GM19467 (cell line): ENCODE data around the gene IP6K3.

ENCODE experiments used
- ATAC-seq: cut with Tn5 transposase; IDR thresholded peaks from one replicate; pipeline ENCODE4 v1.9.1; 2021; ENCODE audit warnings: mild to moderate bottlenecking, moderate library complexity; ENCODE audit not compliant: unreplicated experiment

The IP6K3 gene

DNA sequence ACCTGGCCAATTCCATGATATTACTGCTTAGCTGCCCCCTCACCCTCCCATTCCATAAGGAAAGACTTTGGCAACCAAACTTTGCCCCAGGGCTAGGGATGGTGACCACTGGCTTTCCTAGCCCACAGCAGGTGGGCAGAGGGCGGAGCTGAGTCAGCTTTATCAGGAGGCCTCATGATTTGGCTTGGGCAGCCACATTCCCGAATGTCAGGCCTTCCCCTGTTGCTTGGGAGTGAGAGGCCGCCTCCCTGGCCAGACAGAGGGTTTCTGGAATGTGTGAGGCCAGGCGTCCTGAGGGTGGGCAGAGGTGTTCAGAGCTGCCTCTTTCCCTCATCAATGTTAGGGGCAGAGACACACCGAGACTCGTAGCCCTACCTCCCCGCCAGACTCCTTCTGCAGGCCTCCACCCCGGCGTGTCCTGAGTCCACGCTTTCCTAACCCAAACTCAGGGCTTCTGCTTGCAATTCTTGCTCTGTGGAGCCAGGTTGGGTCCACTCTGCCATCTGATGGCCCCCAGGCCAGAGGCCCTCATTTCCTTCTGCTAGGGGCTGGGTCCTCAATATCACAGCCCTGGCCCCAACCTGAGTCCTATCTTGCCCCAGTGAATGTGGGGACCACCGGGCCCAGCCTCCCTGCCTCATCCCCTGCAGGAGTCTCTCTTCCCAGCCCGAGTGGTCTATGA, 54.5 kb downstream of the IP6K3 start:
- no peak for ATAC-seq

DNA sequence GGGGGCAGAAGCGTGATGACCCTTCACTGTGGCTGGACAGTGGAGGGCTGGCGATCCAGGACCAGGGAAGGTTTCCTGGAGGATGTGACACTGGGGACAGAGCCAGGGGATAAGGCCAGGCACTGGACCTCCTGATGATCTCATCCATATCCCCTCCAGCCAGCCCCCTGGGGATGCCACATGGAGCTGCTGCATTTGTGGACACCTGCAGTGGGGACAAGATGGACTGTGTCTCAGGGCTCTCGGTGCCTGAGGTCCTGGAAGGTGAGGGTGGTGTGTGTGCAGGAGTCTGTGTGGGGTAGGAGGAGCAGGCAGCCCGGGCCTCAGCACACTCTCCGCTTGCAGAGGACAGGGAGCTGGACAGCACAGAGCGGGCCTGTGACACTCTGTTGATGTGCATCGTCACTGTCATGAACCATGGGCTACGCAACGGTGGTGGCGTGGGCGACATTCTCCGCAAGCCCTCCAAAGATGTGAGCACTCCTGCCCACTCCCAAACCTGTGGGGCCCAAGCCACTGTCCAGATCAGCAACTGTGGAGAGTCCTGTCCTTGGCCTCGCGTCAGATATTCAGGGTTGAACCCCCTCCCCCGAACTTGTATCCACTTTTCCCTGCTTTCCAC, 55.1 kb downstream of the IP6K3 start:
- no peak for ATAC-seq

DNA sequence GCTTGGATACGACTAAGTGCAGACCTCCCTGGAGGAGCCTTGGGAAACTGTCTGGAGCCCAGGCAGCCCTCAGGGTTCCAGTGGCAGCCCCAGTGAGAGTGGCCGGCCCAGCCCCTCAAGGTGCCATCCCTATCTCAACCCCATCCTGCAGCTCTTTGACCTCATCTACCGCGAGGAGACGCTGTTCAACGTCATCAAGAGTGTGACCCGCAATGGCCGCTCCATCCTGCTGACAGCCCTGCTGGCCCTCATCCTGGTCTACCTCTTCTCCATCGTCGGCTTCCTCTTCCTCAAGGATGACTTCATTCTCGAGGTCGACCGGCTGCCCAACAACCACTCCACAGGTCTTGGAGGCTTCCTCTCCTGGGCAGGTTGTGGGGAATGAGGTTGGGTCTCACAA, 55.9 kb downstream of the IP6K3 start:
- ATAC-seq = no peak

DNA sequence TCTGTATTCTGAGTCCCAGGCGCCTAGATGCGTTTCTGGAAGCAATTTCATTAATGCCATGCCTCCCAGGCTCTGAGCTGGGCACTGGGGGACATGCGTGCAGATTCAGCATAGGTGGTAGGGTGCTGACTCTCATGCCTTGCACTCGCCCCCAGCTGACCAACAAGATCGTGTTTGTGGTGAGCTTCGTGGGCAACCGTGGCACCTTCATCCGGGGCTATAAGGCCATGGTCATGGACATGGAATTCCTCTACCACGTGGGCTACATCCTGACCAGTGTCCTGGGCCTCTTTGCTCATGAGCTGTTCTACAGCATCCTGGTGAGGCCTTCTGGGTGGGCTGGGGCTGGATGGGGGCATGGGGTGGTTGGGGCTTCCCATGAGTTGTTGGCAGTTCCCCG, 56.8 kb downstream of the IP6K3 start:
- no peak for ATAC-seq

DNA sequence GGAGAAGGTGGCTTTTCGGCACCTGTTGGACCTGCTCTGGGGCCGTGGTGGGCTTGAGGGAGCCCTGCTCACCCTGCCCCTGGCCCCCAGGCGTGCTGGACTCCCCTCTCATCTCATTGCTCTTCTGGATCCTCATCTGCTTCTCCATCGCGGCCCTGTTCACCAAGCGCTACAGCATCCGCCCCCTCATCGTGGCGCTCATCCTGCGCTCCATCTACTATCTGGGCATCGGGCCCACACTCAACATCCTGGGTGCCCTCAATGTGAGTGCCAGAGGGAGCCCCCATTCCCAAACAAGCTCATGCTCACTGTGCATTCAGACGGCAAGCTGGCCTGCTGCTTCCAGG, 57.6 kb downstream of the IP6K3 start:
- ATAC-seq = no peak

DNA sequence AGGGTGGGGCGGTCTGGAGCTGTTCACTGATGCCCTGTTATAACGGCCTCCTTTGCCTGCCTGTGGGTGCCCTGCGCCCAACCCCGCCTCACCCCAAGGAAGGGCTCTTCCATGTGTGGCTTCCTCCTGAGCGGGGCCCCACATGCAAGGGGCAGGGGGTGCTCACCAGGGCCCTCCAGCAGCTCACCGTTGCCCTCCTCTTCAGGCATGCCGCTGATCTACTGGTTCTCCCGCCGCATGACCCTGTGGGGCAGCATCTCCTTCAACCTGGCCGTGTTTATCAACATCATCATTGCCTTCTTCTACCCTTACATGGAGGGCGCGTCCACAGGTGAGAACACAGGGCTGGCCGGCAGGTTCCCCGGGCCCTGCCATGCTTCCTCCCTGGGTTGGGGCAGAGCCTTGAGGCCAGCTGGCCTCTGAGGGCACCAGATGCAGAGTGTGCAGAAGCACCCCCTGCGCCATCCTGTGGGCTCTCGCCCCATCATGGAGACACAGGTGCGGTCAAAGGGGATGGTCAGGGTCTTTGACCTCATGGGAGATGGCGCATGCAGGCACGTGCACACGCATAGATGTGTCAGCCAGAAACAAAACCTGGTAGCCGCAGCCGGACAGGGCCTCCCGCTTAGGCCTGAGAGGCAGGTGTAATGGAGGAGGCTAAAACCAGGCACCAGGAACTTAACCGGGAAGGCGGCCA, 58.1 kb downstream of the IP6K3 start:
- no peak for ATAC-seq

DNA sequence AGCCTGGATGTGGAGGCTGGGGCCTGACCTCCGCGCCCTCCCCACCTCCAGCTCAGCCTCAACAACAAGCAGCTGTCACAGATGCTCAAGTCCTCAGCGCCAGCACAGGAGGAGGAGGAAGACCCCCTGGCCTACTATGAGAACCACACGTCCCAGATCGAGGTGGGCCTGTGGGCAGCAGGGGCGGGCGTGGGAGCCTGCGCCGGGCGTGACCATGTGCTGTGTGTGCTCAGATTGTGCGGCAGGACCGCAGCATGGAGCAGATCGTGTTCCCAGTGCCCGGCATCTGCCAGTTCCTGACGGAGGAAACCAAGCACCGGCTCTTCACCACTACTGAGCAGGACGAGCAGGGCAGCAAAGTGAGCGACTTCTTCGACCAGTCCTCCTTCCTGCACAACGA, 58.7 kb downstream of the IP6K3 start:
- no peak for ATAC-seq

DNA sequence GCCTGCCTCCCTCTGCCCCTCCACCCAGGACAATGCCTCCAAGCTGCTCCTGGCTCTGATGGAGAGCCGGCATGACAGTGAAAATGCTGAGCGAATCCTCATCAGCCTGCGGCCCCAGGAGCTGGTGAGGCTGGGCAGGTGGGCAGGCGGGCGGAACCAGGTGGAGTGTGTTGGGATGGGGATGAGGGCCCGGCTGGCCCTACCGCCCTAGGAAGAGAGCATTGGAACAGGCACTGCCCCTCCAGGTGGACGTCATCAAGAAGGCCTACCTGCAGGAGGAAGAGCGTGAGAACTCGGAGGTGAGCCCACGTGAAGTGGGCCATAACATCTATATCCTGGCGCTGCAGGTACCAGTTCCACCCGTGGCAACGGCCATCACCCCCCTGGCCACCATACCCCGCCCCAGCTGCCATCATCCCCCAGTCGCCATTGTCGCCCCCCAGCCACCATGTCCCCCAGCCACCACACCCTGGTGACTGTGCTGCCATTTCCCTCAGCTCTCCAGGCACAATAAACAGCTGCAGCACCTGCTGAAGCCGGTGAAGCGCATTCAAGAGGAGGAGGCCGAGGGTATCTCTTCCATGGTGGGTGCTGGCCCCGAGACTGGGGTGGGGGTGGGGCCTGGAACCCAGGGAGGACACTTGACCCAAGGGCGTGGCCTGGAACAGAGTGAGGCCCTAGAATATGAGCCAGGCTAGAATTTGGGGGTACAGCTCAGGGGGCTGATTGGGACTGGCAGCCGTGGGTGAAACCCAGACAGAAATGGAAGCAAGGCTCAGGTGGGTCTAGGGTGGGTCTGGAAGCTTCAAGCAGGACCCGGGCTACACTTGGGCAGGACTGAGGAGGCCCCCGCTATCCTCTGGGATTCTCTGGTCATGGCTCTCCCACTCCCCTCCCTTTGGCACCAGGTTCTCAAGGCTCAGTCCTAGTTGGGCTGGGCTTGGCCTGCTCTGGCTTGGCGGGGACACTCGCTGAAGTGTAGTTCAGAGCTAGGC, 59.4 kb downstream of the IP6K3 start:
- no peak for ATAC-seq

DNA sequence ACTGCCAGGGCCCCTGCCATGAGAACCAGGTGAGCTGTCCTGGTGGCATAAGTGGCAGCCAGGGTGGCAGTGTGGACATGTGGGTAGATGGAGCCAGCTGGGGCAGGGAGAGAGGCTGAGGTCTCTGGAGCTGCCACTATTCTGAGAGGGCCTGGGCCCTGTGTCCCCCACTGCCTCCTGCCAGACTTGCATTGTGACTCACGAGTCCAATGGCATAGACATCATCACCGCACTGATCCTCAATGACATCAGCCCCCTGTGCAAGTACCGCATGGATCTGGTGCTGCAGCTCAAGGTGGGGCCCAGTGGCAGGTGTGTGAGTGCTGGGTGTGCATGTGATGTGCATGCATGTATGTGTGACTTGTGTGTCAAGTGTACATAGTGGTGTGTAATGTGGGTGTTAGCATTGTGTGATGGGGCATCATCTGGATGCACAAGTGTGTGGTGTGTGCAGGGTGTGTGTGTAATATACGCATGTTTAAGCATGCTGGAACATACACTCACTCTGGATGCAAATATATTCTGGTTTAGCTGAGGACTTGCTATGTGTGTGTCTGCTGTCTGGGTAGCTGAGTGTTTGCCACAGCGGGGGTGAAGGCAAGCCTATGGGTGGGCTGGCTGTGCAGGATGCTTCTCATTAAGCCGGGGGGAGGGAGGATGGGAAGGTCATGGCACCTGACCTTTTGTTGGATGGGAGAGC, 60.3 kb downstream of the IP6K3 start:
- ATAC-seq = no peak

DNA sequence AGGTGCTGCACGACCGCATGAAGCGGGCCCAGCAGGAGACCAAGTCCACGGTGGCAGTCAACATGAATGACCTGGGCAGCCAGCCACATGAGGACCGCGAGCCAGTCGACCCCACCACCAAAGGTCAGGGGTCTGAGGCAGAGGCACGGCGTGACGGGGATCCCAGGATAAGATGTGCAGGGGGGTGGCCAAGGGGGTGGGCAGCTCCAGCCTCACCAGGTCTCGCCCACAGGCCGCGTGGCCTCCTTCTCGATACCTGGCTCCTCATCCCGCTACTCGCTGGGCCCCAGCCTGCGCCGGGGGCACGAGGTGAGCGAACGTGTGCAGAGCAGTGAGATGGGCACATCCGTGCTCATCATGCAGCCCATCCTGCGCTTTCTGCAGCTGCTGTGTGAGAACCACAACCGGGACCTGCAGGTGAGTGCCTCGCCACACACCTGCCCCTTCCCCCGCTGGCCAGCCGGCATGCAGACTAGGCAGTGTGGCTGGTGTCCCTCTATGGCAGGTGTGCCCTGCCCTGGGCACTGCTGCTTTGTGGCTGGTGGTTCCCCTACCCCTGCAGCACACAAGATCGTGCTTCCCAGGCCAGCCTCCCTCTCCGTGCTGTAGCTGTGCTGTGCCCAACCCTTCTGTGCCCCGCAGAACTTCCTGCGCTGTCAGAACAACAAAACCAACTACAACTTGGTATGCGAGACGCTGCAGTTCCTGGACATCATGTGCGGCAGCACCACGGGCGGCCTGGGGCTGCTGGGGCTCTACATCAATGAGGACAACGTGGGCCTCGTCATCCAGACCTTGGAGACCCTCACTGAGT, 61.1 kb downstream of the IP6K3 start:
- ATAC-seq = no peak

DNA sequence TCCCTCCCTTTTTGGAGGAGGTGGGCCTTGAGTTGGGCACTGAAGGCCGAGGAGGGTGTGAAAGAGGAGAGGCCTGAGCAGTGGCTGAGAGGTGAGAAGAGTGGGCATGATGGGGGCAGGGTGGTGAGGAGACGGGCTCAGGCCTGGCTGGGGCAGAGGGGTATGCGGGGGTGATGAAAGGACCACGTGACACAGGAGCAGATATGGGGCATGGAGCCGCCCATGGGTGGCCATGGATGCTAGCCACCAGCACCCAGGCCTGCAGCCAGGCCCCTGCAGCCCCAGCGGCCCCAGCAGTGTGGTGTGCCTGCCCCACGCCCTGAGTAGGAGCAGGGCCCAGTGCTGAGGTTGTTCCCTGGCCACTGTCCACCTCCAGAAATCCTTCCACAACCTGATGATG, 61.7 kb downstream of the IP6K3 start:
- ATAC-seq = no peak

DNA sequence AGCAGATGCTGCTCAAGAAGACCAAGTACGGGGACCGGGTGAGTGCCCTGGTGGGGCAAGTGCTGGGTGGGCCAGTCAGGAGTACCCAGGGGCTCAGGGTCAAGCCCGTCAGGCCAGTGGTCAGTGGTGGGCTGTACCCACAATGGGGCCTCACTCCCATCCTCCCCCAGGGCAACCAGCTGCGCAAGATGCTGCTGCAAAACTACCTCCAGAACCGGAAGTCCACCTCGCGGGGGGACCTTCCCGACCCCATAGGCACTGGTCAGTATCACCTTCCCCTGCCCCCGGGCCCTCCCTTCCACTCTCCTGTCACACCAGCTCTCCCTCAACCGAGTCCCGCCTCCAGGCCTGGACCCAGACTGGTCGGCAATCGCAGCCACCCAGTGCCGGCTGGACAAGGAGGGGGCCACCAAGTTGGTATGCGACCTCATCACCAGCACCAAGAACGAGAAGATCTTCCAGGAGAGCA, 62.2 kb downstream of the IP6K3 start:
- no peak for ATAC-seq

DNA sequence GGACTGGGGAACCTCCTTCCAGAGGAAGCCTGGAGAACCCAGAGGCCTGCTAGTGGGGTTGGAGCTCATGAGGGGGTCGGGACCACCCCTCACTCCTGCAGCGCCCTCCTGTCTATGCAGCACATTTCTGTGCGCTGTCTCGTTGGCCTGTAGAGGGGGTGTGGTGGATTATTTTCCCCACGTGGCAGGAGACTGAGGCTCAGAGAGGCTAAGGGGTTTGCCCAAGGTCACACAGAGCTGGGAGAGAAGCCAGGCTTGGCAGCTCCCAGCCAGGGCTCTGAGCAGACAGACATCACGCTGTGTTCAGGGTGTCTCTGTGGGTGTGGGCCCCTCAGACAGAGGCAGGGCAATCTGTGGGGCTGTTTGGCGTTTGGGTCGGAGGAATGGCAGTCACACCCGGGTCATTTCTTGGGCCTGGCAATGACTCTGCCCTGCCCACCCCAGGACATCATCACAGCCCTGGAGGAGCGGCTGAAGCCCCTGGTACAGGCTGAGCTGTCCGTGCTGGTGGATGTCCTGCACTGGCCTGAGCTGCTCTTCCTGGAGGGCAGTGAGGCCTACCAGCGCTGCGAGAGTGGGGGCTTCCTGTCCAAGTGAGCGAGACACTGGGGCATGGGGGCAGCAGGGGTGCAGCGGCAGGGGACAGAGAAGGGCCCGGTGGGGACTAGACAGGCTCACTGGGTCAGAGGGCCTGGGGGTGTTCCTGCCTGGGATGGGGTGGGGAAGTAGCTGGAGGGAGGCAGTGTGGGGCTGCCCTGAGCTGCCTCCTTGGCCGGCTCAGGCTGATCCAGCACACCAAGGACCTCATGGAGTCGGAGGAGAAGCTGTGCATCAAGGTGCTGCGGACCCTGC, 62.9 kb downstream of the IP6K3 start:
- ATAC-seq = no peak

DNA sequence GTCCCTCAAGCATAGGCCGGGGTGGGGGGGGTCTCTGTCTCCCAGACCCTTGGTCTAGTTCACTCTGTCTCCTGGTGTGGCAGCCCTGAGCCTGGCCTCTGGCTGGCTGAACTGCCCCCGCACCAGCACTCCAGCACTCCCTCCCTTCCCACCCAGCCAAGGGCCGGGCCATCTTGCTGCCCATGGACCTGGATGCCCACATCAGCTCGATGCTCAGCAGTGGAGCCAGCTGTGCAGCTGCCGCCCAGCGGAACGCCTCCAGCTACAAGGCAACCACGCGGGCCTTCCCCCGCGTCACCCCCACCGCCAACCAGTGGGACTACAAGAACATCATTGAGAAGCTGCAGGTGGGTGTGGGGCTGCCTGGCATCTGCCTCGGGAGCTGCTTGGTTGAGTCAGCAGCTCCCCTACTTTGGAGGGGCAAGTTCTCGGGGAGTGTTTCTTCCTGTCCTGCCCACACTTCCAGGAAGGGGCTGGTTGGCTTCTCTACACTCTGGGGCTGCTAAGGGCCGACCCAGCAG, 63.6 kb downstream of the IP6K3 start:
- ATAC-seq = no peak

DNA sequence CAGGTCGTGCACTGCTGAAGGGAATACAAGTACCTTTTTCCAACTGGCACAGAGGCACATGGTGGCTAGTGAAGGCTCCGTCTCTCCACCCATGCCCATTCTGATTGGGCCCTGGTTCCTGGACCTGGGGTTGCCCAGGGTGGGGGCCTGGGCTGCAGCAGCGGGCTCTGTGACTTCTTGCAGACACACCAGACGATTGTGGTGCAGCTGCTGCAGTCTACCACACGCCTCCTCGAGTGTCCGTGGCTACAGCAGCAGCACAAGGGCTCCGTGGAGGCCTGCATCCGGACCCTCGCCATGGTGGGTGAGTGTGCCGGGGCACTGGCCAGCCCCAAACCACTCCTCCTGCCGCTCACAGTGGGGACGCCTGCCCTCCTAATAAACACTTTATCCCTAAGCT, 64.4 kb downstream of the IP6K3 start:
- no peak for ATAC-seq

DNA sequence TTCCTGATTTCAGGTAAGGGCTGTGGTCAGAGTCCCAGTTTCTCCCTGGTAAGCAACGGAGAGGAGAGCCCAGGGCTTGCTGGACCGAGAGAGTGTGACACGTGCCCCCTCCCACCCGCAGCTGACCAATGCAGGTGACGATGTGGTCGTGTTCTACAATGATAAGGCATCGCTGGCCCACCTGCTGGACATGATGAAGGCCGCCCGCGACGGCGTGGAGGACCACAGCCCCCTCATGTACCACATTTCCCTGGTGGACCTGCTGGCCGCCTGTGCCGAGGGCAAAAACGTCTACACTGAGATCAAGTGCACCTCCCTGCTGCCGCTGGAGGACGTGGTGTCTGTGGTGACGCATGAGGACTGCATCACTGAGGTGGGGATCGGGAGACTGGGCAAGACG, 66.9 kb downstream of the IP6K3 start:
- no peak for ATAC-seq

DNA sequence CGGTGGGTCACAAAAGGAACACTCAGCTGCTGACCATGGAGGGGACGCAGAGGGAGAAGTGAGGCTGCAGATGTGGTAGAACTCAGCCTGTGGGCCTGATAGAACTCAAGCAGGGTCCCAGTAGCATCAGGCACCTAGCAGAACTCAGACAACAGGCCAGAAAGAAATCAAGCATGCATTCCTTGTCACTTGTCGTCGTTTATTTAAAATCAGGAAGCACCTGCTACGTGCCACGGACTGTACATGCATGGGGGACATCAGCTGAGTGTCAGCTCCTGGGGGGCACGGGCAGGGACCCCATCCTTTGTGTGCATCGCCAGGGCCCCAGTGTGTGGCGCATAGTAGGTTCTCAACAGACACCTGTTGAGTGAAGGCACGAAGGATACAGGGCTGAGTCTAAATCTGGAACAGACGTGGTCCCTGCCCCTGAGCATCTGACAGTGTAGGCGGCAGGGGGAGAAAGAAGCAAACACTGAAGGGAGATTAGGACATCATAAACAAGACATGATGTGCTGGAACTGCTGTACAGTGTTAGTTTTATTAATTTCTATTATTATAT, 67.7 kb downstream of the IP6K3 start:
- ATAC-seq = no peak

DNA sequence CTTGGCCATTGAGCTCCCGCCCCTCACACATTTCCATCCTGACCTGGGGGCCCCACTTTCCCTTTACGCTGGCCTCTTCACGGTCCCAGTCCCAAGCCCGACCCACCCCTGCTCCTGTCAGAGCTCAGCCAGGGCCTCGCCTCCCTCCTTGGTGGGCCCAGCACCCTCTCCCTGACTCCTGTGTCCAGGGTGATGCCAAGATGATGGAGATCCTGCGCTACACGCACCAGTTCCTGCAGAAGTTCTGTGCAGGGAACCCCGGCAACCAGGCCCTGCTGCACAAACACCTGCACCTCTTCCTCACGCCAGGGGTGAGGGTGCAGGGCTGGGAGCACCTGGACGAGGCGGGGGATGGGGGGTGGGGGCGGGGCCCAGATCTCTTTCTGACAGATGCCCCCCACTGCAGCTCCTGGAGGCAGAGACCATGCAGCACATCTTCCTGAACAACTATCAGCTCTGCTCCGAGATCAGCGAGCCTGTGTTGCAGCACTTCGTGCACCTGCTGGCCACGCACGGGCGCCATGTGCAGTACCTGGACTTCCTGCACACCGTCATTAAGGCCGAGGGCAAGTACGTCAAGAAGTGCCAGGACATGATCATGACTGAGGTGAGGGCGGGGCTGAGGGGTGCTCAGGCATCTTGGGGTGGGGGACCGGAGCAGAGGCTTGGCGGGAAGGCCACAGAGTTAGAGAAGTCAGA, 68.3 kb downstream of the IP6K3 start:
- no peak for ATAC-seq
